DND-41 (cell line): Measurements from ENCODE around the gene THSD7A.

ENCODE experiments used
- CTCF ChIP-seq: IDR thresholded peaks from 2 replicates; pipeline ENCODE4 v1.5.1; 2012; ENCODE audit warnings: borderline replicate concordance, low read length, moderate library complexity, mild to moderate bottlenecking; ENCODE audit not compliant: poor library complexity, severe bottlenecking; ENCODE audit errors: extremely low read depth
- EZH2 ChIP-seq: IDR thresholded peaks from 3 replicates; pipeline ENCODE4 v1.6.1; 2012; ENCODE audit warnings: borderline replicate concordance, low read depth, mild to moderate bottlenecking, moderate library complexity, low read length, inconsistent platforms; ENCODE audit not compliant: severe bottlenecking

- TF ChIP-seq EZH2 (no peak), CTCF (no peak)
Observed at GRCh38 chr7:11726794-11727155, 105.2 kb downstream of the THSD7A start.
